Mesangial cell (primary cell): ENCODE measurements around the gene TNPO2. TPM values are rescaled to one million over a fixed set of nuclear protein-coding genes. Genes with fewer than 3 reads are reported as not detected.

Source experiments
- total RNA-seq: library from RNA; depleted of rRNA; stranded (reverse); fragments of >200 nt; gene quantifications from 2 replicates; pipeline ENCODE4 v1.2.3, GENCODE V29; 2015

The TNPO2 gene
- total RNA-seq = 44.5 and 46.6 TPM in 2 replicates

GRCh38 chr19:12723641-12724426 is at the start of gene TNPO2:
Gene TNPO2, minus strand, starts transcription at chr19:12723932. Its CDS starts 2,955 bp downstream, at chr19:12720977.

GRCh38 chr19:12751635-12752034 is 27.9 kb upstream of the TNPO2 start, which contains the start of gene BEST2:
Gene BEST2, plus strand, starts transcription at chr19:12751791. Its CDS starts 802 bp downstream, at chr19:12752593.

GRCh38 chr19:12736995-12737834 is 13.5 kb upstream of the TNPO2 start, which contains the start of gene GET3:
Gene GET3, plus strand, starts transcription at chr19:12737497. Its CDS starts 9 bp downstream, at chr19:12737506.

GRCh38 chr19:12696366-12697335 is 27.1 kb downstream of the TNPO2 start, which contains the start of gene FBXW9:
Gene FBXW9, minus strand, starts transcription at chr19:12696631. Its CDS starts 50 bp downstream, at chr19:12696581.

GRCh38 chr19:12687496-12688196 is 36.1 kb downstream of the TNPO2 start, which contains the start of gene GNG14:
Gene GNG14, plus strand, starts transcription at chr19:12687998. Its CDS starts 51 bp downstream, at chr19:12688049.

GRCh38 chr19:12681074-12681987 is 42.4 kb downstream of the TNPO2 start, which contains the start of gene DHPS:
Gene DHPS, minus strand, starts transcription at chr19:12681880. Its CDS starts 114 bp downstream, at chr19:12681766.

GRCh38 chr19:12666265-12667048 is 57.3 kb downstream of the TNPO2 start, which contains the start of the genes MAN2B1 and WDR83:
Gene MAN2B1, minus strand, starts transcription at chr19:12666742. Its CDS starts 41 bp downstream, at chr19:12666701.
Gene WDR83, plus strand, starts transcription at chr19:12666807. Its CDS starts 2,984 bp downstream, at chr19:12669791.

Other genes with a start within 250 kb of the TNPO2 start
- 0.81 and 1.6 TPM in 2 replicates for gene ZNF709, start 239.1 kb downstream of the TNPO2 start, total RNA-seq
- 2.3 and 2.9 TPM in 2 replicates for gene ZNF564, start 172.4 kb downstream of the TNPO2 start, total RNA-seq
- 2.4 and 4.2 TPM in 2 replicates for gene ZNF490, start 113.1 kb downstream of the TNPO2 start, total RNA-seq
- gene ZNF791, start 113.0 kb downstream of the TNPO2 start, total RNA-seq = 6.0 and 8.1 TPM in 2 replicates
- gene MAN2B1, start 57.2 kb downstream of the TNPO2 start, total RNA-seq = 44.3 and 78.7 TPM in 2 replicates
- 8.5 and 10.4 TPM in 2 replicates for gene WDR83, start 57.1 kb downstream of the TNPO2 start, total RNA-seq
- 65.2 and 76.4 TPM in 2 replicates for gene DHPS, start 42.1 kb downstream of the TNPO2 start, total RNA-seq
- gene GNG14, start 35.9 kb downstream of the TNPO2 start, total RNA-seq = not detected in 2 replicates
- 25.1 and 30.7 TPM in 2 replicates for gene FBXW9, start 27.3 kb downstream of the TNPO2 start, total RNA-seq
- gene TRIR, start 10.8 kb upstream of the TNPO2 start, total RNA-seq = 221 and 294 TPM in 2 replicates
- gene GET3, start 13.6 kb upstream of the TNPO2 start, total RNA-seq = 127 and 130 TPM in 2 replicates
- 0.38 TPM in 1 of 2 replicates, not detected in the other for gene BEST2, start 27.9 kb upstream of the TNPO2 start, total RNA-seq
- gene HOOK2, start 51.6 kb upstream of the TNPO2 start, total RNA-seq = 7.3 and 13.2 TPM in 2 replicates
- 176 and 209 TPM in 2 replicates for gene JUNB, start 67.6 kb upstream of the TNPO2 start, total RNA-seq
- gene PRDX2, start 77.9 kb upstream of the TNPO2 start, total RNA-seq = 394 and 417 TPM in 2 replicates
- gene THSD8, start 78.1 kb upstream of the TNPO2 start, total RNA-seq = 0.76 TPM in 1 of 2 replicates, not detected in the other
- 12.3 and 59.2 TPM in 2 replicates for gene RNASEH2A, start 82.7 kb upstream of the TNPO2 start, total RNA-seq
- not detected in 2 replicates for gene RTBDN, start 110.6 kb upstream of the TNPO2 start, total RNA-seq
- 0.49 and 1.0 TPM in 2 replicates for gene MAST1, start 114.6 kb upstream of the TNPO2 start, total RNA-seq
- gene DNASE2, start 157.5 kb upstream of the TNPO2 start, total RNA-seq = 23.1 and 54.4 TPM in 2 replicates
- not detected in 2 replicates for gene KLF1, start 163.3 kb upstream of the TNPO2 start, total RNA-seq
- gene GCDH, start 167.2 kb upstream of the TNPO2 start, total RNA-seq = 32.6 and 60.9 TPM in 2 replicates
- 0.25 and 0.33 TPM in 2 replicates for gene SYCE2, start 195.4 kb upstream of the TNPO2 start, total RNA-seq
- gene FARSA, start 209.8 kb upstream of the TNPO2 start, total RNA-seq = 61.7 and 98.1 TPM in 2 replicates
- 525 and 1,118 TPM in 2 replicates for gene CALR, start 214.7 kb upstream of the TNPO2 start, total RNA-seq
- gene RAD23A, start 221.9 kb upstream of the TNPO2 start, total RNA-seq = 104 and 117 TPM in 2 replicates
- 45.5 and 82.6 TPM in 2 replicates for gene GADD45GIP1, start 233.3 kb upstream of the TNPO2 start, total RNA-seq
- 0.16 TPM in 1 of 2 replicates, not detected in the other for gene DAND5, start 245.6 kb upstream of the TNPO2 start, total RNA-seq